ENCODE data around the gene ICE2. TPM values are rescaled to one million over a fixed set of nuclear protein-coding genes. Genes with fewer than 3 reads are reported as not detected.

Gene ICE2
- total and polyA plus RNA-seq, 2 of the 8 experiments (the other 6 are each of a cell fraction or from before 2014, with no cell fraction given) = 40.0 to 87.3 TPM

DNA sequence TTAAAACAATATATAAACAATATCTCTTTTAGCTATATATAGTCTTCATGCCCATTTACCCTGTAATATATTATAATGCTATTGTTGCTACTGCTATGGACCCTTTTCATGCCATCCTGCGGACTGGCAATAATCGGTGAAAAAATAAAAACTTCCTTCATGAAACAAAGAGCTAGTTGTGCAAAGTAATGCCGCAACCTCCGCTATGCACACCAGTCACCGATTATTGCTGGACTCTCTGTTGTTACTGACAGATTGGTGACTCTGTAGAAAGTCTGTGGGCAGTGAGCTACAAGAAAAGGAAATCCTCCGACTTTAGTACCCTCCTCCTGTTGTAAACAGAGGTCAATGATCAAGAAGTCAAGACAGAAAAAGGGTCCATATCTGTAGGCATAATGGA, 17.9 kb upstream of the ICE2 start:
- no peak overlapping the region for H3K14ac ChIP-seq (ENCODE audit: insufficient read length)
- H3K79me2 ChIP-seq (ENCODE audit: control insufficient read depth in 1 of 2, insufficient read depth in 2 of 2, low read length in 2 of 2) = no peaks in the 10 kb centered on the region
- no peak overlapping the region for H4K91ac ChIP-seq (replicated peaks; ENCODE audit: insufficient read length, low read length)
- H3K4me3 ChIP-seq (ENCODE audit: extremely low read depth in 1 of 4, insufficient read depth in 2 of 4, low read depth in 3 of 4, low read length in 4 of 4) = no peak overlapping the region
- no peaks in the 10 kb centered on the region for H3K9me3 ChIP-seq (ENCODE audit: insufficient read depth in 2 of 2, low read depth in 1 of 2, low read length in 1 of 2)
- H3K4ac ChIP-seq (replicated peaks; ENCODE audit: insufficient read length, low read depth, low read length) = no peak overlapping the region
- H3K18ac ChIP-seq (ENCODE audit: extremely low read depth, low read length) = no peak overlapping the region
- FAIRE-seq (no peak), DNase-seq (ENCODE audit: low read depth in 1 of 2, low spot score in 2 of 2) (no peak)
- no peaks in the 10 kb centered on the region for H3K4me1 ChIP-seq (replicated peaks in 1 of 4; ENCODE audit: control insufficient read depth in 3 of 4, insufficient read depth in 4 of 4, low read length in 3 of 4)
- H2BK20ac ChIP-seq (ENCODE audit: low read length) = no peak overlapping the region
- H3K27me3 ChIP-seq (replicated peaks in 1 of 4; ENCODE audit: control insufficient read depth in 3 of 4, extremely low read depth in 1 of 4, insufficient read depth in 3 of 4, low read length in 3 of 4) = no peaks in the 10 kb centered on the region
- H3K23me2 ChIP-seq (ENCODE audit: low read depth, low read length) = no peaks in the 10 kb centered on the region
- no peaks in the 10 kb centered on the region for H3K79me1 ChIP-seq (ENCODE audit: low read depth, low read length)
- no peak overlapping the region for H4K5ac ChIP-seq (ENCODE audit: insufficient read length, low read depth, low read length)
- no peak overlapping the region for H2AK5ac ChIP-seq (ENCODE audit: low read depth, low read length)
- 92% methylated on average over 6 of the region's 6 CpGs; no CpG with 5 or more reads in 1 of the 2 experiments for WGBS, 2 experiments (ENCODE audit: extremely low coverage in 1 of 2, insufficient coverage in 1 of 2, insufficient read length in 1 of 2, insufficient replicate concordance in 2 of 2, low coverage in 1 of 2, low lambda C conversion rate in 2 of 2, missing lambda C conversion rate in 1 of 2)
- no peak overlapping the region for H2BK12ac ChIP-seq (ENCODE audit: low read depth, low read length)
- H2BK120ac ChIP-seq (replicated peaks; ENCODE audit: low read depth, low read length) = no peak overlapping the region
- peaks cover 0 to 18% (median 5%) of the 10 kb centered on the region in 4 experiments; a peak in 5 of 8 replicates for H3K36me3 ChIP-seq (ENCODE audit: control insufficient read depth in 2 of 4, insufficient read depth in 4 of 4, low read length in 3 of 4)
- H3K27ac ChIP-seq (ENCODE audit: low read depth, low read length) = no peak overlapping the region
- H3K9ac ChIP-seq (replicated peaks in 1 of 4; ENCODE audit: extremely low read depth in 1 of 4, low read depth in 3 of 4, low read length in 3 of 4) = no peak overlapping the region
- no peak overlapping the region for H3K23ac ChIP-seq (ENCODE audit: insufficient read length)
- no peak overlapping the region for H2BK5ac ChIP-seq (ENCODE audit: low read depth, low read length)
- no peak overlapping the region for H2BK15ac ChIP-seq (ENCODE audit: low read length)
- CTCF ChIA-PET (ENCODE audit: partially characterized antibody) = interaction anchor here (0.9 to 4.8 kb wide), 6 partner anchors 11 to 179 kb away, joined by 3 to 31 read pairs (median 4); no protein-coding TSS in a partner anchor
- no peak overlapping the region for H3K4me2 ChIP-seq (ENCODE audit: insufficient read depth in 1 of 2, low read depth in 2 of 2, low read length in 2 of 2)
- no peak overlapping the region for H2AFZ ChIP-seq (ENCODE audit: low read length)
- TF ChIP-seq TCF12 (IDR thresholded peaks at IDR 0.05; ENCODE audit: low read depth, low read length) (no peak), ASH2L (IDR thresholded peaks at IDR 0.05; ENCODE audit: low read length) (no peak), TEAD4 (IDR thresholded peaks at IDR 0.05; ENCODE audit: low read depth, low read length) (no peak), TAF7 (optimal IDR thresholded peaks at IDR 0.05; ENCODE audit: borderline replicate concordance, low read depth, low read length) (no peak), KDM1A (IDR thresholded peaks at IDR 0.05; ENCODE audit: borderline replicate concordance, low read length) (no peak), BACH1 (IDR thresholded peaks at IDR 0.05; ENCODE audit: low read length) (no peak)
- no peaks in the 10 kb centered on the region for H4K20me1 ChIP-seq (replicated peaks in 1 of 2; ENCODE audit: control insufficient read depth in 1 of 2, insufficient read depth in 2 of 2, low read length in 2 of 2)
- no peak overlapping the region for H3K56ac ChIP-seq (replicated peaks; ENCODE audit: insufficient read length, low read depth, low read length)
- POLR2A ChIA-PET (ENCODE audit: partially characterized antibody) = interaction anchor here (1.1 kb wide), 1 partner anchor 146 kb away, joined by 3 read pairs; no protein-coding TSS in a partner anchor
- H4K8ac ChIP-seq (ENCODE audit: extremely low read depth, insufficient read depth, low read length) = no peak overlapping the region; the same call in 1 of the 2 replicates

Data from H1 (cell line).